G401 (cell line): ENCODE data around the gene SGIP1. TPM values are rescaled to one million over a fixed set of nuclear protein-coding genes. Genes with fewer than 3 reads are reported as not detected.

Source experiments
- DNase-seq: peaks from one replicate; pipeline ENCODE4 v3.0.0-alpha.2; 2015; ENCODE audit warnings: low spot score
- in situ Hi-C: cut with HindIII; loops from 2 replicates; pipeline ENCODE4 v1.10.0; 2016; ENCODE audit warnings: low sequenced_read_pairs, mixed read lengths
- total RNA-seq: library from RNA; depleted of rRNA; stranded (reverse); fragments of >200 nt; shearing (Covaris generic); gene quantifications from 2 replicates; pipeline ENCODE4 v1.2.3, GENCODE V29; 2014

The SGIP1 gene
- total RNA-seq, 1 experiment from 2014 or later: not detected

GRCh38 chr1:66597500-66597899, 63.5 kb downstream of the SGIP1 start:
- in situ Hi-C loops: no loop called here
- no peak for DNase-seq

- DNase-seq: no peak
- in situ Hi-C loops: no loop called here
These were observed 64.7 kb downstream of the SGIP1 start for GRCh38 chr1:66598670-66599069.

- no peak for DNase-seq
- in situ Hi-C loops: no loop called here
These were observed 65.4 kb downstream of the SGIP1 start for GRCh38 chr1:66599346-66599745.

- in situ Hi-C loops: no loop called here
These were observed 66.2 kb downstream of the SGIP1 start for GRCh38 chr1:66599899-66600737.

GRCh38 chr1:66605419-66605997, 71.6 kb downstream of the SGIP1 start:
- no peak for DNase-seq
- in situ Hi-C loops: no loop called here

More at GRCh38 chr1:66599899-66600737, 66.2 kb downstream of the SGIP1 start:
- DNase-seq: no peak

GRCh38 chr1:66606362-66607065, 72.6 kb downstream of the SGIP1 start:
- in situ Hi-C loops: no loop called here
- peak; percentile 68 for DNase-seq

GRCh38 chr1:66607458-66607857, 73.5 kb downstream of the SGIP1 start:
- in situ Hi-C loops: no loop called here
- no peak for DNase-seq

- no peak for DNase-seq
- in situ Hi-C loops: no loop called here
These were observed 79.2 kb downstream of the SGIP1 start for GRCh38 chr1:66613187-66613586.

GRCh38 chr1:66617362-66618184, 83.6 kb downstream of the SGIP1 start:
- no peak for DNase-seq
- in situ Hi-C loops: no loop called here

- in situ Hi-C loops: no loop called here
- DNase-seq: no peak
These were observed 84.4 kb downstream of the SGIP1 start for GRCh38 chr1:66618390-66618789.

- no peak for DNase-seq
- in situ Hi-C loops: no loop called here
These were observed 89.9 kb downstream of the SGIP1 start for GRCh38 chr1:66623812-66624211.

GRCh38 chr1:66624412-66625060, 90.6 kb downstream of the SGIP1 start:
- DNase-seq: no peak
- in situ Hi-C loops: no loop called here

GRCh38 chr1:66626261-66626660, 92.3 kb downstream of the SGIP1 start:
- no peak for DNase-seq
- in situ Hi-C loops: no loop called here

- in situ Hi-C loops: no loop called here
These were observed 95.0 kb downstream of the SGIP1 start for GRCh38 chr1:66628926-66629325.

GRCh38 chr1:66633159-66633558, 99.2 kb downstream of the SGIP1 start:
- DNase-seq: no peak
- in situ Hi-C loops: no loop called here

More at GRCh38 chr1:66628926-66629325, 95.0 kb downstream of the SGIP1 start:
- DNase-seq: no peak

GRCh38 chr1:66637146-66637545, 103.2 kb downstream of the SGIP1 start:
- in situ Hi-C loops: no loop called here
- no peak for DNase-seq

- no peak for DNase-seq
- in situ Hi-C loops: no loop called here
These were observed 108.0 kb downstream of the SGIP1 start for GRCh38 chr1:66641891-66642473.

GRCh38 chr1:66642992-66643391, 109.0 kb downstream of the SGIP1 start:
- in situ Hi-C loops: no loop called here
- DNase-seq: no peak

GRCh38 chr1:66644331-66644730, 110.4 kb downstream of the SGIP1 start:
- in situ Hi-C loops: no loop called here
- no peak for DNase-seq
